ENCODE data around the gene RFX4. TPM values are rescaled to one million over a fixed set of nuclear protein-coding genes. Genes with fewer than 3 reads are reported as not detected.

RFX4 gene
- total and polyA plus RNA-seq, 9 of the 15 experiments (the other 6 are each of a cell fraction or from before 2014, with no cell fraction given): not detected

DNA sequence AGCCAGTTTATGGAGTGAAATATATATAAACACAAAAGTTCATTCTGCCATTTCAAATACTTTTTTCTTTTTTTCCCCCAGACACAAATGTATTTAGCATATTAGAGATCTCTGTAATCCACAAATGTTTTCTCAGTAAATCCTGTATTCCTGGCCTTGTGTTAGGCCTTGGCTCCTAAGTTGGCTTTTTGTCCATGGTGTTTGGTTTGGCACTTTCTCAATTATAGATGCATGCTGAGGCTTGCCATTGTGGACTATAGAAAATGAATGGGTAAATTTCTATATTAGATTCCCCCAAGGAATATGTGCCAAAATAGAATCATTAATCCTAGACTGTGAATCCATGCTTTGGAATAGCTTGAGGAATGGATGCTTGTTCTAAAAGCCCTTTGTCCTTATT, 208.7 kb downstream of the RFX4 start:
- ATAC-seq (no peak), FAIRE-seq (no peak), DNase-seq (ENCODE audit: extremely low read depth in 1 of 4, low spot score in 3 of 4) (no peak)
- H3K9ac ChIP-seq (ENCODE audit: insufficient read depth in 1 of 2, low read depth in 2 of 2, low read length in 2 of 2): no peak overlapping the region
- intact Hi-C loops (cut with micrococcal nuclease) (no loop called here), in situ Hi-C loops (cut with MboI) (no loop called here)
- ChIA-PET CTCF (ENCODE audit: low intra/inter-chr PET ratio) (no interaction called here), POLR2A (no interaction called here)
- no peak overlapping the region for H2AFZ ChIP-seq (ENCODE audit: low read depth, low read length)
- no peaks in the 10 kb centered on the region for H3K27me3 ChIP-seq (ENCODE audit: control insufficient read depth in 2 of 2, insufficient read depth in 2 of 2, low read length in 2 of 2)
- H3K27ac ChIP-seq (ENCODE audit: extremely low read depth, low read depth, low read length): no peak overlapping the region
- H3K79me2 ChIP-seq (ENCODE audit: control insufficient read depth, insufficient read depth, low read length): no peaks in the 10 kb centered on the region
- no peaks in the 10 kb centered on the region for H3K9me1 ChIP-seq (ENCODE audit: control insufficient read depth, insufficient read depth, low read length)
- H3K36me3 ChIP-seq (ENCODE audit: control insufficient read depth, insufficient read depth, low read length): peaks cover 7% of the 10 kb centered on the region; the same call in 2 of the 3 replicates
- H4K20me1 ChIP-seq (replicated peaks; ENCODE audit: control insufficient read depth, insufficient read depth, low read length): no peaks in the 10 kb centered on the region
- no TSS peak for BruUV-seq (replicated peaks)
- H3K4me1 ChIP-seq (replicated peaks in 1 of 2; ENCODE audit: control insufficient read depth in 2 of 2, insufficient read depth in 2 of 2, low read length in 2 of 2): no peaks in the 10 kb centered on the region; a peak in 1 of 5 replicates
- no peaks in the 10 kb centered on the region for H3K9me3 ChIP-seq (replicated peaks; ENCODE audit: control insufficient read depth, insufficient read depth, low read depth, low read length)
- no peak overlapping the region for H3K4me3 ChIP-seq
- H3K4me2 ChIP-seq (ENCODE audit: insufficient read depth, low read length): no peak overlapping the region
- TF ChIP-seq ATF1 (CRISPR knock-in tag; IDR thresholded peaks at IDR 0.05) (no peak), ATF1 (tag; IDR thresholded peaks at IDR 0.05) (no peak), SUPT5H (IDR thresholded peaks at IDR 0.05) (no peak), MTA2 (IDR thresholded peaks at IDR 0.05; ENCODE audit: low read depth) (no peak), CBX3 (IDR thresholded peaks at IDR 0.05; ENCODE audit: borderline replicate concordance in 1 of 2, low read length in 2 of 2) (no peak)
- TF ChIP-seq, protein P1, sequence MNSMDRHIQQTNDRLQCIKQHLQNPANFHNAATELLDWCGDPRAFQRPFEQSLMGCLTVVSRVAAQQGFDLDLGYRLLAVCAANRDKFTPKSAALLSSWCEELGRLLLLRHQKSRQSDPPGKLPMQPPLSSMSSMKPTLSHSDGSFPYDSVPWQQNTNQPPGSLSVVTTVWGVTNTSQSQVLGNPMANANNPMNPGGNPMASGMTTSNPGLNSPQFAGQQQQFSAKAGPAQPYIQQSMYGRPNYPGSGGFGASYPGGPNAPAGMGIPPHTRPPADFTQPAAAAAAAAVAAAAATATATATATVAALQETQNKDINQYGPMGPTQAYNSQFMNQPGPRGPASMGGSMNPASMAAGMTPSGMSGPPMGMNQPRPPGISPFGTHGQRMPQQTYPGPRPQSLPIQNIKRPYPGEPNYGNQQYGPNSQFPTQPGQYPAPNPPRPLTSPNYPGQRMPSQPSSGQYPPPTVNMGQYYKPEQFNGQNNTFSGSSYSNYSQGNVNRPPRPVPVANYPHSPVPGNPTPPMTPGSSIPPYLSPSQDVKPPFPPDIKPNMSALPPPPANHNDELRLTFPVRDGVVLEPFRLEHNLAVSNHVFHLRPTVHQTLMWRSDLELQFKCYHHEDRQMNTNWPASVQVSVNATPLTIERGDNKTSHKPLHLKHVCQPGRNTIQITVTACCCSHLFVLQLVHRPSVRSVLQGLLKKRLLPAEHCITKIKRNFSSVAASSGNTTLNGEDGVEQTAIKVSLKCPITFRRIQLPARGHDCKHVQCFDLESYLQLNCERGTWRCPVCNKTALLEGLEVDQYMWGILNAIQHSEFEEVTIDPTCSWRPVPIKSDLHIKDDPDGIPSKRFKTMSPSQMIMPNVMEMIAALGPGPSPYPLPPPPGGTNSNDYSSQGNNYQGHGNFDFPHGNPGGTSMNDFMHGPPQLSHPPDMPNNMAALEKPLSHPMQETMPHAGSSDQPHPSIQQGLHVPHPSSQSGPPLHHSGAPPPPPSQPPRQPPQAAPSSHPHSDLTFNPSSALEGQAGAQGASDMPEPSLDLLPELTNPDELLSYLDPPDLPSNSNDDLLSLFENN (IDR thresholded peaks at IDR 0.05; ENCODE audit: low read depth in 2 of 2, low read length in 2 of 2): no peak
- TF ChIP-seq, protein P2, sequence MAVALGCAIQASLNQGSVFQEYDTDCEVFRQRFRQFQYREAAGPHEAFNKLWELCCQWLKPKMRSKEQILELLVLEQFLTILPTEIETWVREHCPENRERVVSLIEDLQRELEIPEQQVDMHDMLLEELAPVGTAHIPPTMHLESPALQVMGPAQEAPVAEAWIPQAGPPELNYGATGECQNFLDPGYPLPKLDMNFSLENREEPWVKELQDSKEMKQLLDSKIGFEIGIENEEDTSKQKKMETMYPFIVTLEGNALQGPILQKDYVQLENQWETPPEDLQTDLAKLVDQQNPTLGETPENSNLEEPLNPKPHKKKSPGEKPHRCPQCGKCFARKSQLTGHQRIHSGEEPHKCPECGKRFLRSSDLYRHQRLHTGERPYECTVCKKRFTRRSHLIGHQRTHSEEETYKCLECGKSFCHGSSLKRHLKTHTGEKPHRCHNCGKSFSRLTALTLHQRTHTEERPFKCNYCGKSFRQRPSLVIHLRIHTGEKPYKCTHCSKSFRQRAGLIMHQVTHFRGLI (CRISPR knock-in tag; IDR thresholded peaks at IDR 0.05): no peak
- TF ChIP-seq, protein P3, sequence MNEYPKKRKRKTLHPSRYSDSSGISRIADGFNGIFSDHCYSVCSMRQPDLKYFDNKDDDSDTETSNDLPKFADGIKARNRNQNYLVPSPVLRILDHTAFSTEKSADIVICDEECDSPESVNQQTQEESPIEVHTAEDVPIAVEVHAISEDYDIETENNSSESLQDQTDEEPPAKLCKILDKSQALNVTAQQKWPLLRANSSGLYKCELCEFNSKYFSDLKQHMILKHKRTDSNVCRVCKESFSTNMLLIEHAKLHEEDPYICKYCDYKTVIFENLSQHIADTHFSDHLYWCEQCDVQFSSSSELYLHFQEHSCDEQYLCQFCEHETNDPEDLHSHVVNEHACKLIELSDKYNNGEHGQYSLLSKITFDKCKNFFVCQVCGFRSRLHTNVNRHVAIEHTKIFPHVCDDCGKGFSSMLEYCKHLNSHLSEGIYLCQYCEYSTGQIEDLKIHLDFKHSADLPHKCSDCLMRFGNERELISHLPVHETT (CRISPR knock-in tag; conservative IDR thresholded peaks at IDR 0.05 in 1 of 2, IDR thresholded peaks at IDR 0.05 in 1 of 2): no peak
- TF ChIP-seq, protein P4, sequence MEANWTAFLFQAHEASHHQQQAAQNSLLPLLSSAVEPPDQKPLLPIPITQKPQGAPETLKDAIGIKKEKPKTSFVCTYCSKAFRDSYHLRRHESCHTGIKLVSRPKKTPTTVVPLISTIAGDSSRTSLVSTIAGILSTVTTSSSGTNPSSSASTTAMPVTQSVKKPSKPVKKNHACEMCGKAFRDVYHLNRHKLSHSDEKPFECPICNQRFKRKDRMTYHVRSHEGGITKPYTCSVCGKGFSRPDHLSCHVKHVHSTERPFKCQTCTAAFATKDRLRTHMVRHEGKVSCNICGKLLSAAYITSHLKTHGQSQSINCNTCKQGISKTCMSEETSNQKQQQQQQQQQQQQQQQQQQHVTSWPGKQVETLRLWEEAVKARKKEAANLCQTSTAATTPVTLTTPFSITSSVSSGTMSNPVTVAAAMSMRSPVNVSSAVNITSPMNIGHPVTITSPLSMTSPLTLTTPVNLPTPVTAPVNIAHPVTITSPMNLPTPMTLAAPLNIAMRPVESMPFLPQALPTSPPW (CRISPR knock-in tag; IDR thresholded peaks at IDR 0.05): no peak
